Small intestine (tissue), 7 donors: ENCODE measurements around the gene DNMBP. TPM values are rescaled to one million over a fixed set of nuclear protein-coding genes. Genes with fewer than 3 reads are reported as not detected.

Experiments used
- DNase-seq, 2 donors: peaks; one replicate each; pipeline versions ENCODE4 v3.0.0 to v3.0.0-alpha.2; 2013
- FAIRE-seq: peaks from 2 replicates; lab custom pipeline; 2012; peaks lifted over from hg19 to GRCh38; lab: Jason Lieb, UNC
- H3K27ac ChIP-seq, 3 donors: one replicate each; pipeline ENCODE4 v1.5.1; 2013; ENCODE audit warnings: low read length in 2 of 3, mild to moderate bottlenecking in 2 of 3, control low read depth in 1 of 3, inconsistent platforms in 1 of 3, low read depth in 1 of 3, moderate library complexity in 1 of 3
- H3K27me3 ChIP-seq, 3 donors: one replicate each; pipeline ENCODE4 v1.6.1; 2013; ENCODE audit warnings: low read length in 3 of 3, inconsistent platforms in 1 of 3; ENCODE audit not compliant: control insufficient read depth in 3 of 3, insufficient read depth in 3 of 3
- H3K36me3 ChIP-seq, 3 donors: one replicate each; pipeline ENCODE4 v1.6.1; 2013; ENCODE audit warnings: low read length in 3 of 3, inconsistent platforms in 1 of 3, low read depth in 1 of 3, mild to moderate bottlenecking in 1 of 3, moderate library complexity in 1 of 3; ENCODE audit not compliant: control insufficient read depth in 3 of 3, insufficient read depth in 2 of 3
- H3K4me1 ChIP-seq, 3 donors: one replicate each; pipeline ENCODE4 v1.6.1; 2013; ENCODE audit warnings: low read length in 2 of 3, inconsistent platforms in 1 of 3, low read depth in 1 of 3, mild to moderate bottlenecking in 1 of 3, moderate library complexity in 1 of 3; ENCODE audit not compliant: control insufficient read depth in 3 of 3, insufficient read depth in 2 of 3
- H3K4me3 ChIP-seq, 3 donors: one replicate each; pipeline ENCODE4 v1.5.1; 2013; ENCODE audit warnings: low read length in 3 of 3, control low read depth in 1 of 3, inconsistent platforms in 1 of 3, low read depth in 1 of 3, mild to moderate bottlenecking in 1 of 3, moderate library complexity in 1 of 3
- H3K9me3 ChIP-seq, 2 donors: one replicate each; pipeline ENCODE4 v1.6.1; 2013; ENCODE audit warnings: low read depth in 1 of 2, low read length in 1 of 2; ENCODE audit not compliant: control insufficient read depth in 2 of 2, insufficient read depth in 1 of 2
- WGBS, 3 donors: extraction: QIAGEN DNeasy Blood & Tissue Kit; methylation state at CpG; one replicate each; pipeline ENCODE4 v1.1.7; 2013; 5-methylcytosine and 5-hydroxymethylcytosine counted together
- polyA plus RNA-seq, 4 donors: library from polyadenylated mRNA; stranded (reverse) in 3 of 4; unstranded in 1 of 4; fragments of 200-250 nt in 3 of 4; fragments of 120-200 nt in 1 of 4; gene quantifications; one replicate each; pipeline versions ENCODE4 v1.2.1 to v1.2.3, GENCODE V29; 2013
- donor health status: healthy with polysubstance abuse.
- donor health status: control.
- donor health status: control.
- donor health status: Bipolar disorder and iron deficiency.
- donor health status: healthy.

Gene DNMBP
- polyA plus RNA-seq, 4 donors, result 18.4 to 52.2 (median 28.0) TPM

GRCh38 chr10:99917963-99918825 is 91.6 kb downstream of the DNMBP start:
- Histone ChIP-seq H3K27ac (peak overlapping the region in 2 of 3 donors; percentile 19 to 81), H3K4me1 (peaks cover 6 to 30% (median 11%) of the 10 kb centered on the region in 3 donors), H3K27me3 (no peaks in the 10 kb centered on the region), H3K4me3 (peak overlapping the region in 2 of 3 donors; percentile 0 to 5), H3K9me3 (no peaks in the 10 kb centered on the region), H3K36me3 (peaks cover 0 to 55% (median 8%) of the 10 kb centered on the region in 3 donors)
- DNase-seq (peak in 1 of 2 donors; percentile 41), FAIRE-seq (no peak)
- 8 to 19% (median 16%) methylated on average over 10 of the region's 10 CpGs for WGBS, 3 donors

- Histone ChIP-seq H3K9me3 (no peaks in the 10 kb centered on the region), H3K27ac (no peak overlapping the region), H3K4me1 (peaks cover 6 to 35% (median 6%) of the 10 kb centered on the region in 3 donors), H3K36me3 (peaks cover 0 to 53% (median 10%) of the 10 kb centered on the region in 3 donors), H3K4me3 (no peak overlapping the region), H3K27me3 (no peaks in the 10 kb centered on the region)
- DNase-seq (no peak), FAIRE-seq (no peak)
- WGBS, 3 donors, result 77 to 89% (median 80%) methylated on average over 5 of the region's 5 CpGs
These were observed 93.0 kb downstream of the DNMBP start for GRCh38 chr10:99916776-99917175.

- no peaks in the 10 kb centered on the region for H3K9me3 ChIP-seq
- WGBS, 3 donors, result 71 to 85% (median 74%) methylated on average over 6 of the region's 6 CpGs
- peaks cover 0 to 48% (median 10%) of the 10 kb centered on the region in 3 donors for H3K36me3 ChIP-seq
- DNase-seq, result no peak
- no peak overlapping the region for H3K27ac ChIP-seq
- H3K27me3 ChIP-seq, result no peaks in the 10 kb centered on the region
- no peak for FAIRE-seq
- no peak overlapping the region for H3K4me3 ChIP-seq
- peaks cover 4 to 26% (median 4%) of the 10 kb centered on the region in 3 donors for H3K4me1 ChIP-seq
These were observed 94.3 kb downstream of the DNMBP start for GRCh38 chr10:99915414-99915813.

GRCh38 chr10:99914236-99914635 is 95.5 kb downstream of the DNMBP start:
- no peaks in the 10 kb centered on the region for H3K27me3 ChIP-seq
- peaks cover 0 to 42% (median 10%) of the 10 kb centered on the region in 3 donors for H3K36me3 ChIP-seq
- H3K9me3 ChIP-seq, result no peaks in the 10 kb centered on the region
- 43 to 63% (median 55%) methylated on average over 3 of the region's 3 CpGs for WGBS, 3 donors
- DNase-seq (no peak), FAIRE-seq (no peak)
- peaks cover 2 to 23% (median 4%) of the 10 kb centered on the region in 3 donors for H3K4me1 ChIP-seq
- peak overlapping the region in 1 of 3 donors; percentile 81 for H3K27ac ChIP-seq
- H3K4me3 ChIP-seq, result no peak overlapping the region

- Histone ChIP-seq H3K9me3 (no peaks in the 10 kb centered on the region), H3K27ac (peak overlapping the region in 2 of 3 donors; percentile 42 to 81), H3K27me3 (no peaks in the 10 kb centered on the region), H3K36me3 (peaks cover 0 to 45% (median 11%) of the 10 kb centered on the region in 3 donors), H3K4me1 (peaks cover 2 to 20% (median 4%) of the 10 kb centered on the region in 3 donors), H3K4me3 (peak overlapping the region in 1 of 3 donors; percentile 12)
- 24 to 57% (median 45%) methylated on average over 9 of the region's 9 CpGs for WGBS, 3 donors
- peak; percentile 52 to 64 for DNase-seq
- no peak for FAIRE-seq
These were observed 95.9 kb downstream of the DNMBP start for GRCh38 chr10:99913831-99914235.

GRCh38 chr10:99912041-99912440 is 97.7 kb downstream of the DNMBP start:
- Histone ChIP-seq H3K36me3 (peaks cover 3 to 51% (median 11%) of the 10 kb centered on the region in 3 donors), H3K27me3 (no peaks in the 10 kb centered on the region), H3K4me3 (no peak overlapping the region), H3K9me3 (no peaks in the 10 kb centered on the region), H3K4me1 (peaks cover 2 to 15% (median 4%) of the 10 kb centered on the region in 3 donors), H3K27ac (no peak overlapping the region)
- DNase-seq (no peak), FAIRE-seq (no peak)

- Histone ChIP-seq H3K4me1 (peaks cover 0 to 6% (median under 1%) of the 10 kb centered on the region in 3 donors), H3K36me3 (peaks cover 8 to 59% (median 14%) of the 10 kb centered on the region in 3 donors), H3K27me3 (no peaks in the 10 kb centered on the region), H3K4me3 (no peak overlapping the region), H3K27ac (no peak overlapping the region), H3K9me3 (no peaks in the 10 kb centered on the region)
- FAIRE-seq (no peak), DNase-seq (no peak)
- 68 to 82% (median 74%) methylated on average over 3 of the region's 3 CpGs for WGBS, 3 donors
These were observed 101.2 kb downstream of the DNMBP start for GRCh38 chr10:99908512-99908911.

GRCh38 chr10:99906470-99906869 is 103.3 kb downstream of the DNMBP start:
- Histone ChIP-seq H3K9me3 (no peaks in the 10 kb centered on the region), H3K36me3 (peaks cover 10 to 76% (median 16%) of the 10 kb centered on the region in 3 donors), H3K4me3 (no peak overlapping the region), H3K27ac (no peak overlapping the region), H3K27me3 (no peaks in the 10 kb centered on the region), H3K4me1 (no peaks in the 10 kb centered on the region)
- WGBS, 3 donors, result 47 to 61% (median 51%) methylated on average over 9 of the region's 9 CpGs
- no peak for FAIRE-seq
- peak; percentile 56 to 75 for DNase-seq
